Epithelial cell of prostate (primary cell): ENCODE measurements around the gene OR10H1.
"Not testable (repeated sequence)": the region's sequence is repeated elsewhere in the genome, so short reads cannot be mapped to it uniquely, and the experiment has no call there.

Experiments
- DNase-seq: peaks from one replicate; pipeline ENCODE4 v3.0.0-alpha.2; 2011; ENCODE audit warnings: low read depth, low spot score
- H3K27ac ChIP-seq: fragments of 450-650 bp; 2 replicates; pipeline ENCODE4 v1.5.1; 2017; ENCODE audit warnings: mild to moderate bottlenecking

The OR10H1 gene

GRCh38 chr19:15776991-15777970 lies 38.2 kb downstream of the OR10H1 start:
- DNase-seq, result no peak
- H3K27ac ChIP-seq, result no peak overlapping the region

DNA sequence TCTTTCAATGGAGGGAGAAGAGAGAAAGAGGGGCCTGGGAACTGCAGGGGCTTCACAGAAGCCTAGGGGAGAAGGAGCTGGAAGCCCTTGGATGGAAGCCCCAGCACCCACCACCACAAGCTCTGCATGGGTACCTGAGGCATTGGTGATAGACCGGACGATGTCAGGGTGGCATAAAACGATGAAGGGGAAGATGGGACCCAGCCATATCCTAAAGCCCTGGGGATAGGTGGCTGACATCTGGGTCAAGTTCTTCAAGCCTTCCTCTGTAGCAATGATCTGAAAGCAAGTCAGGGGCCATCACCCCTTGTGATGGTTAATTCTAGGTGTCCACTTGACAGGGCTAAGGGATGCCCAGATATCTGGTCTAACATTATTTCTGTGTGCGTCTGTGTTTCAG lies 39.2 kb downstream of the OR10H1 start:
- no peak overlapping the region for H3K27ac ChIP-seq
- DNase-seq, result no peak

GRCh38 chr19:15775249-15775648 lies 40.2 kb downstream of the OR10H1 start:
- no peak for DNase-seq
- H3K27ac ChIP-seq, result no peak overlapping the region

DNA sequence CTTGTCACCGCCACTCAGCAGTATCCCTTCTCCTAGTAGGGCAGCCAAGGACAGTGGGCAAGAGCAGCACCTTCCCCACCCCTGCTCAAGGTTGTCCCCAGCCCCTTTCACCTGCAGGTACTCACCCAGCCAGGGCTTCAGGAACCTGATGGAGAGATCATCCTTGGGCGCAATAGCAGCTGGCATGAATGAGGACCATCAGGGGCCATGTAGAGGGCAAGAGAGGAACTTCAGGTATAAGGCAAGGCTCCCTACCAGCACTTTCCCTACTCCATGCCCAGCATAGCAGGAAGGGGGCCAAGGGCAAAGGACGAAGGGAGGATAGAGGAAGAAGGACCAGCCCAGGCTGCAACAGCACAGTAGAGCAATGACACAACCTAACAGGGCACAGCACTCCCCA lies 41.3 kb downstream of the OR10H1 start:
- H3K27ac ChIP-seq, DNase-seq: not testable (repeated sequence)

GRCh38 chr19:15769586-15769985 lies 45.9 kb downstream of the OR10H1 start:
- DNase-seq, result no peak

DNA sequence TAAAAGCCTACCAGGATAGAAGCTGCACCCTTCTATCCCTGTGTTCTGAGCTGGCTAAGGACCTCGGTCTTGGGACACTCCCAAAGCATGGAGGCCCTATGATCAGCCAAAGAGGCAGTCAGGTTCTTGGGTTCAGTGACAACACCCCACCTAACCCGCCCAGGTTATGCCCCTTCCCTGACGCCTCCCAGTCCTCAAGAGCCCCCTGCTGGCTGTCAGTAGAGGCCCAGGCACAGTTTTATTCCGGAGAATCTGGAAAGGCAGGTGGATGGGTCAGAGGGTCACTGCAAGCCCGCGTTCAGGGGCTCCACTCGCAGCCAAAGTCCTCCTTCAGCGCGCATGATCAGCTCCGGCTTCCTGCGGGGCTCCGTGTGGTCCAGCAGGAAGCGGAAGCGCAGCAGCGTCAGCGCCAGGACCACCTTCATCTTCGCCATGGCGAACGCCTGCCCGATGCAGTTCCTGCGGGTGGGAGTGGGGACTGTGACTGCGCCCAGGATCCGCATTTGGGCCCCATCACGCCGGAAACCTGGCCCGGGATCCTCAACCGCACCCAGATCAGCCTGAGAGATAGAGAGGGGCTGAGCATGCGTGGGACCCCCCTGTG lies 55.4 kb downstream of the OR10H1 start:
- H3K27ac ChIP-seq, result no peak overlapping the region
- DNase-seq, result no peak

More at GRCh38 chr19:15769586-15769985, 45.9 kb downstream of the OR10H1 start:
- no peak overlapping the region for H3K27ac ChIP-seq

DNA sequence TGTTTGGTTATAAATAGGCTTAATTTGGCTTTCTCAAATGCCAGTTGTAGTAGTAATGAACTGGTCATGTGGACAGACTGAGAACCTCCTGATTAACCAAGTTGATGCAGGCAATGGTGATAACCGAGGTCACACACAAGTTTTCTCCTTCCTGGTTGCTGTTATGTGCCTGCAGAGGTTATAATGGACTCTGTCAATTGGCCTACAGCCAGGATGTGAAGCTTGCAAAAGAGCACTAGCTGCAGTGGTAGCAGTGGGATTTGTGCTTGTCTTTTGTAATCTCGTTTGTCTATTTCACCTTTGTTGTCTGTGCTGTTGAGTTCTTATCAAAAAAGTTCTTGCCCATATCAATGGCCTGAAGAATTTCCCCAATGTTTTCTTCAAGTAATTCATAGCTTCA lies 57.1 kb downstream of the OR10H1 start:
- H3K27ac ChIP-seq, result no peak overlapping the region
- no peak for DNase-seq
